Measurements from ENCODE around the gene THADA.
"Not testable (repeated sequence)": the region's sequence is repeated elsewhere in the genome, so short reads cannot be mapped to it uniquely, and the experiment has no call there.

The THADA gene

GRCh38 chr2:43288417-43289305, 307.2 kb downstream of the THADA start:
- DNase-seq = no peak

- DNase-seq = no peak
Observed at GRCh38 chr2:43285987-43286386, 309.9 kb downstream of the THADA start.

DNA sequence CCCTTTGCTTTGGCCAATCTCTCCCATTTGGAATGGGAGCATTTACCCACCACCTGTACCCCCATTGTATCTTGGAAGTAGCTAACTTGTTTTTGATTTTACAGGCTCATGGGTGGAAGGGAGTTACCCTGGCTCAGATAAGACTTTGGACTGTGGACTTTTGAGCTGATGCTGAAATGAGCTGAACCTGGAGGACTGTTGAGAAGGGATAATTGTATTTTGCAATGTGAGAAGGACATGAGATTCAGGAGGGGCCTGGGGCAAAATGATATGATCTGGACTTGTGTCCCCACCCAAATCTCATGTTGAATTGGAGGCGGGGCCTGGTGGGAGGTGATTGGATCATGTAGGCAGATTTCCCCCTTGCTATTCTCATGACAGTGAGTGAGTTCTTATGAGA, 310.9 kb downstream of the THADA start:
- no peak for DNase-seq

DNA sequence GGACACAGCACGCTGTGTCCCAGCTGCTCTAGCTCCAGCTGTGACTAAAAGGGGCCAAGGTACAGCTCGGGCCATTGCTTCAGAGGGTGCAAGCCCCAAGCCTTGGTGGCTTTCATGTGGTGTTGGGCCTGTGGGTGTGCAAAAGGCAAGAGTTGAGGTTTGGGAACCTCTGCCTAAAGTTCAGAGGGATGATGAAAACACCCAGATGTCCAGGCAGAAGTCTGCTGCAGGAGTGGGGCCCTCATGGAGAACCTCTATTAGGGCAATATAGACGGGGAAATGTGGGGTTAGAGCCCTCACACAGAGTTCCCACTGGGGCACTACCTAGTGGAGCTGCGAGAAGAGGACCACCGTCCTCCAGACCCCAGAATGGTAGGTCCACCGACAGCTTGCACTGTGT, 311.5 kb downstream of the THADA start:
- DNase-seq = not testable (repeated sequence)

DNA sequence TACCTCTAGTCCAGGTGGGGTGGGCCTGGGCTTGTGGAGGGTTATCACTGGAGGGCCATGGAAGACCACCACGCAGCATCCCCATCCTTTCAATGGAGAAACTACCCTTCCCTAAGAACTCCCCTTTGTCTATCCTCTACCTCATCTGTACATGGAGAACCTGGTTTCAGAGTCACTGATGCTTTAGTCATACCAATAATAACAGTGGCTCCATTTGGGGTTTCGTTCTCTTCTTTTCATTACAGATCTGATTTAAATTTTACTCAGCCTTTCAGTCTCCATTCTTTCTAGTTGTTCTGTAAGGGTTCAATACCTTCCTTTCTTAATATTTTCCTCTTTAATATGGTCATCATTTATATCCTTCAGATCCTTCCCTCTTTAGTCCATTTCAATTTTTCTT, 314.8 kb downstream of the THADA start:
- no peak for DNase-seq

- DNase-seq = no peak
Observed at GRCh38 chr2:43279317-43279840, 316.5 kb downstream of the THADA start.

GRCh38 chr2:43278564-43279220, 317.1 kb downstream of the THADA start:
- DNase-seq = no peak

- no peak for DNase-seq
Observed at GRCh38 chr2:43276962-43277391, 318.9 kb downstream of the THADA start.

DNA sequence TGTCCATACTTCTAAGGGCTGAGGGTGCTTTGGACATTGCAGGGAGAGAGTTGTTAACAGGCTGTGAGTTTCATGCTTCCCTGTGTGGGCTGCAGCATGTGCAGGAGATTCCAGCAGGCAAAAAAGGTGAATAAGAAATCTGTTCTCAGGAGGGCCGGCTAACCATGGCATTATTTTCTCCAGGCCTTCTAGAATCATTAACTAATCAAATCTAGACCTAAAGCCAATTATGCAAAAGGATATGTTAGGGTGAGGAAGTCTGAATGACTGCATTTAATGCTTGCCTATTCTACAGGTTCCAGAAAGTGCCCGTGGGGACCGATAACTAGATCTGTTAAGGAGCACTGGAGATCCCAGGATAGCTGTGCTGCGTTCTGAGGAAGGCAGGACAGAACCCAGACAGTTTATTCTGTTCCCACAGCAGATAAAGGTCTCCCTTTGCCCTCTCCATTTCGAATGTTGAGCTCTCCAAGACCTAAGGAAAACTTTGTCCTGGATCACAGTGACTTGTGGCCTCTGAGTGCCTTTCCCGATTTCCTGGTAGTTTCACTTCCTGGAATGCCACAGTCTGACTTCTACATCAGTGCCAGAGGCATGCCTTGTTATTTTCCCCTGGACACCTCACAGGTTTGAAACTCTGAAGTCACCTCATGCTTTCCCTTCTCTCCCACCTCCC, 319.4 kb downstream of the THADA start:
- no peak for DNase-seq

- DNase-seq = no peak
Observed at GRCh38 chr2:43274721-43275120, 321.1 kb downstream of the THADA start.

- no peak for DNase-seq
Observed at GRCh38 chr2:43274055-43274454, 321.8 kb downstream of the THADA start.

DNA sequence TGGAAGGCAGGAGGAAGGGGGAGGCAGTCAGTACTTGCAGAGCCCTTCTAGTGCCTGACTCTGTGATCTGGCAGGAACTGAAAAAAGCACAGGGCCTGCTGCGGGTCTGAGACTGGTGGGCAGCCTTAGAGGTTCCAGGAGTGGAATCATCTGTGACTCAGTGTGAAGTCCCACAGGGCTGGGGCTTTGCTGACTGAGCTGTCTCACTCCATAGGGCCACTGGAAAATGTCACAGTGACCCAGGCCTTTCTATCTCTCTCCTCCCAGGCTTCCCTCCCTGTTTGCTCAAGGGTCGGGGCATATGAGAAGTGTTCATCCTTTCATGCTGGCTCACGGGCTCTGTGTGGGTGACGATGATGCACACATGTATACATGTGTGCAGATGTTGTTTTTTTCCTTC, 322.3 kb downstream of the THADA start:
- DNase-seq = no peak

GRCh38 chr2:43270930-43271615, 324.8 kb downstream of the THADA start:
- DNase-seq = no peak

DNA sequence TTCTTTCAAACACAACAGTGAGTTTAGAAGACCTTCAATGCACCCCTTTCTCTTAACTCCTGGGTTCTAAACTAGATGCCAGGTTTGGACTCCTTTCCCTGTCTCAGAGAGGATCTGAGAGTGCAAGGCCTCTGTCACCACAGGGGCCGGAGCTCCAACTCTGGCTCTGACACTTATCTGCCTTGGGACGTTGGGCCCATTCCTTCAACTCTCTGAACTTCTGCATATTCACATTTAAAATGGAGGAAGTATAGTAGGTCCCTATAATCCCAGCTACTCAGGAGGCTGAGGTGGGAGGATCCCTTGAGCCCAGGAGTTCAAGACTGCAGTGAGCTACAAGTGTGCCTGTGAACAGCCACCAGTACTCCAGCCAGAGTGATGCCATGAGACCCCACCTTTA, 325.4 kb downstream of the THADA start:
- no peak for DNase-seq

DNA sequence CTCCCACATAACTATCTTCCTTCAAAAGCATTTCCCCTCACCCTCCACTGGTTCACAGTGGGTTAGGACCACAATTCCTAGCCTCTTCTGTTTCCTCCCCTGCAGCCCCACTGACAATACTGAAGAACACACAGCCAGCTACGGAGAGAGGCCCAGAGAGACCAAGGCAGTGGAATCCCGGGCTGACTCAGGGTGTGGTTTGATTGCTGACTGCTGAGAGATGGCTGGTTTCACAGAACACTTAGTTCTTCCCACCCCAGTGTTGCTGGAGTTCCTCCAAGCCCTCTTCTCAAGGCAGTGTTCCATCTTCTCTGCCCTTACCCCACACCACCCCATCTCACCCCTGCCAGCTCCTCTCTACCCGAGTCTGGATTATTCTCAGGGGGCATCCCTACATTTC, 326.1 kb downstream of the THADA start:
- no peak for DNase-seq

- no peak for DNase-seq
Observed at GRCh38 chr2:43269074-43269572, 326.7 kb downstream of the THADA start.

DNA sequence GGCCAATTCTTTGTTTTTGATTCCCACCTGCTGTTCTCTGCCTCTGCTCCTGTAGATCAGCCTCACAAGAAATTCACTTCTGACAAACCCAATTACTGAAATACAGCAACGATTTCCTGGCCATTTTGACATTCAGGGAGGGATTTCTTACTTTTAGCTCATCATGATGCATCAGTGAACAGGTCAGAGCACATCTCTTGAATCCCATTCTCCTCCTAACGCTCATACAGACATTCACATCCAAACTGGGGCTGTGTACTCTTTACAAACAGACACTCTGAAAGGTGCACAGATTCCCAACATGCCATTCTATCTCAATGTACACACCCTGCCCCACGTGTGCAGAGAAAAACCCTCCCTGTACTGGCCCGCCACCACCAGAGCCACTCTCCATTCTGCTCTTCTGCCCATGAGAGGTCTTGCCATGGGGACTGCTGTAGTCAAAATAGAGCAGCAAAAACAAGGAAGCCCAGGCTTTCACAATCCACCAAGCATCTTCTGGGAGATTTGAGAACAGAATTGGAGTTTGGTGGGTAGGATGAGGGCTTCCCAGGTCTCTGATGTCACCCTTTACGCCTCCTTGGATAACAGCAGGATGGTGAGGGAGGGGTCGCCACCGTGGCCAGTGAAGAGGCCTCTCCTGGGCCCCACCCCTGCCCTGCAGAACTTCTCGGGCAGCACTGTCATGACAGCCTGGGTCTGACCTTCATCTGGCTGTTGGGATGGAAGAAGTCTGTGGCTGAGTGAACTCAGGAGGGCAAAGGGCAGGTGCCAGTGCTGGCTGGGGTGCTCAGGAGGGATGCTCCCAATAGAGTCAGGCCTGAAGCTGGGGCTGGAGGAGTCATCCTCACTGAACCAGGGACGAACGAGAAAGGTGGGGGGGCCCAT, 327.5 kb downstream of the THADA start:
- DNase-seq = no peak

DNA sequence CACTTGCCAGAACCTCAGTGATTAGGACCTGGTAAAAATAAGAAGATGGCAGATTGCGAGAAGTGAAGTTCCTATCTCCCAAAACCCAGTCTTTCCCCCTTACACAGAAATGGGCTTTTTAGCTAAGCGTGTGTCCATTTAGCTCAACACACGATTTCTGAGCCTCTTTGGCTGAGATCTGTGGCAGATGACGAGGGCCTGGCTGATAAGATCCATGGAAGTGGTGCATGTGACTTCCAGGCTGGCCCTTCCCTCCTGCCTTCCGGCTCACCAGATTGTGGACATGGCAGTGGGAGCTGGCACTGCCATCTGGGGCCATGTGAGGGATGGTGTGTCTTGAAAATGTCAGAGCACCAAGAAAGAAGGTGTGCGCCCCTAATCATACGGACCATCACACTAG, 328.5 kb downstream of the THADA start:
- no peak for DNase-seq

GRCh38 chr2:43266711-43267111, 329.1 kb downstream of the THADA start:
- no peak for DNase-seq

GRCh38 chr2:43265421-43265820, 330.4 kb downstream of the THADA start:
- no peak for DNase-seq

DNA sequence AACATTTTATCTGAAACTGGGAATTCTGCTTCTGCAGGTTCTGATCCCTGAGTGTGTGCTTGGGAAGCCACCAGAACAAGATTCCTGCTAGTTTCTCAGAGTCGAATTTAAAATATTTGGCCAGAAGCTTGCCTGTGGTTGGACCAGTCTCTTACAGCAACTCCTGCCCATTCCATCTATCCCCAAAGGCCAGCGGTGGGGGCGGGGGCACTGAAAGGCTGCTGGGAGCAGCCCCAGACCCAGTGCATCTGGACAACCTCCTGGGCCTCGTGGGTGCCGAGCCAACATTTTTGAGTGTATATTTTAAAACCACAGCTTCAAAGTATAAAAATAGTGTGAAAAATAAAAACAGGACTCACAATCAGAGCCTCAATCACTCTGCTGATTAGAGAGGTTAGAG, 330.8 kb downstream of the THADA start:
- no peak for DNase-seq

GRCh38 chr2:43262951-43263350, 332.9 kb downstream of the THADA start:
- DNase-seq = no peak
